H9 (cell line): ENCODE measurements around the gene GRIA1. TPM values are rescaled to one million over a fixed set of nuclear protein-coding genes. Genes with fewer than 3 reads are reported as not detected.

ENCODE experiments used
- DNase-seq: peaks from one replicate; pipeline ENCODE4 v3.0.0-alpha.2; 2017
- H2AFZ ChIP-seq: one replicate; pipeline ENCODE4 v1.6.1; 2013; ENCODE audit warnings: mild to moderate bottlenecking, low read length, control low read depth, moderate library complexity
- H2AK5ac ChIP-seq: 2 replicates; pipeline ENCODE4 v1.6.1; 2013; ENCODE audit warnings: low read length, control low read depth, mixed read lengths; ENCODE audit not compliant: insufficient read length
- H2BK120ac ChIP-seq: one replicate; pipeline ENCODE4 v1.6.1; 2013; ENCODE audit warnings: low read depth, mild to moderate bottlenecking, low read length, control low read depth, inconsistent platforms; ENCODE audit not compliant: poor library complexity, severe bottlenecking
- H2BK12ac ChIP-seq: 2 replicates; pipeline ENCODE4 v1.6.1; 2013; ENCODE audit warnings: low read length, control low read depth, mixed read lengths, low read depth; ENCODE audit not compliant: insufficient read length
- H2BK15ac ChIP-seq: 2 replicates; pipeline ENCODE4 v1.6.1; 2013; ENCODE audit warnings: low read depth, low read length, control low read depth
- H2BK20ac ChIP-seq: one replicate; pipeline ENCODE4 v1.6.1; 2013; ENCODE audit warnings: low read depth, mild to moderate bottlenecking, low read length, control low read depth, inconsistent platforms; ENCODE audit not compliant: poor library complexity, severe bottlenecking
- H2BK5ac ChIP-seq: 2 replicates; pipeline ENCODE4 v1.6.1; 2013; ENCODE audit warnings: low read length, control low read depth, mixed read lengths; ENCODE audit not compliant: insufficient read length
- H3K14ac ChIP-seq: 2 replicates; pipeline ENCODE4 v1.6.1; 2013; ENCODE audit warnings: low read length, control low read depth; ENCODE audit not compliant: insufficient read depth
- H3K18ac ChIP-seq: 2 replicates; pipeline ENCODE4 v1.6.1; 2013; ENCODE audit warnings: low read depth, mild to moderate bottlenecking, mixed read lengths, low read length, control low read depth; ENCODE audit not compliant: insufficient read length
- H3K23ac ChIP-seq: 2 replicates; pipeline ENCODE4 v1.6.1; 2013; ENCODE audit warnings: low read length, control low read depth, mixed read lengths, low read depth; ENCODE audit not compliant: insufficient read length
- H3K23me2 ChIP-seq: 2 replicates; pipeline ENCODE4 v1.6.1; 2013; ENCODE audit warnings: low read depth, mild to moderate bottlenecking, mixed read lengths, low read length, control low read depth; ENCODE audit not compliant: insufficient read length, poor library complexity, severe bottlenecking
- H3K27ac ChIP-seq: 2 replicates; pipeline ENCODE4 v1.5.1; 2013; ENCODE audit warnings: low read length, control low read depth, mixed read lengths, low read depth; ENCODE audit not compliant: insufficient read length
- H3K27me3 ChIP-seq: 2 replicates; pipeline ENCODE4 v1.6.1; 2013; ENCODE audit warnings: low read length, control low read depth, inconsistent platforms; ENCODE audit not compliant: insufficient read depth
- H3K4ac ChIP-seq: 2 replicates; pipeline ENCODE4 v1.6.1; 2013; ENCODE audit warnings: low read depth, mild to moderate bottlenecking, control low read depth, inconsistent platforms, low read length, moderate library complexity
- H3K4me1 ChIP-seq: 2 replicates; pipeline ENCODE4 v1.6.1; 2013; ENCODE audit warnings: low read length, control low read depth, inconsistent platforms; ENCODE audit not compliant: insufficient read depth
- H3K4me2 ChIP-seq: 2 replicates; pipeline ENCODE4 v1.6.1; 2013; ENCODE audit warnings: low read length, control low read depth, mixed read lengths; ENCODE audit not compliant: insufficient read length, insufficient read depth
- H3K56ac ChIP-seq: 2 replicates; pipeline ENCODE4 v1.6.1; 2013; ENCODE audit warnings: low read depth, mild to moderate bottlenecking, mixed read lengths, low read length, control low read depth; ENCODE audit not compliant: insufficient read length
- H3K79me1 ChIP-seq: 2 replicates; pipeline ENCODE4 v1.6.1; 2013; ENCODE audit warnings: low read depth, mild to moderate bottlenecking, moderate library complexity, low read length, control low read depth, inconsistent platforms; ENCODE audit not compliant: insufficient read depth, poor library complexity, severe bottlenecking
- H3K79me2 ChIP-seq: 2 replicates; pipeline ENCODE4 v1.6.1; 2013; ENCODE audit warnings: low read length, control low read depth, inconsistent platforms; ENCODE audit not compliant: insufficient read depth
- H3K9ac ChIP-seq: 2 replicates; pipeline ENCODE4 v1.6.1; 2013; ENCODE audit warnings: low read length, control low read depth, mixed read lengths; ENCODE audit not compliant: insufficient read length; ENCODE audit errors: extremely low read depth
- H3K9me3 ChIP-seq: one replicate; pipeline ENCODE4 v1.6.1; 2013; ENCODE audit warnings: low read depth, low read length, inconsistent platforms; ENCODE audit not compliant: control insufficient read depth
- H3T11ph ChIP-seq: one replicate; pipeline ENCODE4 v1.6.1; 2013; ENCODE audit warnings: mild to moderate bottlenecking, low read length, control low read depth, inconsistent platforms
- H4K20me1 ChIP-seq: one replicate; pipeline ENCODE4 v1.6.1; 2013; ENCODE audit not compliant: control insufficient read depth, insufficient read length, insufficient read depth
- H4K5ac ChIP-seq: 2 replicates; pipeline ENCODE4 v1.6.1; 2013; ENCODE audit warnings: low read depth, mild to moderate bottlenecking, mixed read lengths, low read length, control low read depth; ENCODE audit not compliant: insufficient read length
- H4K8ac ChIP-seq: replicated peaks from 2 replicates; pipeline ENCODE4 v1.6.1; 2013; ENCODE audit warnings: low read length, control low read depth, mixed read lengths, low read depth; ENCODE audit not compliant: insufficient read length
- H4K91ac ChIP-seq: 2 replicates; pipeline ENCODE4 v1.6.1; 2013; ENCODE audit warnings: low read depth, mild to moderate bottlenecking, moderate library complexity, mixed read lengths, low read length, control low read depth; ENCODE audit not compliant: insufficient read length
- H3K27ac Mint-ChIP-seq, 3 experiments: 2 replicates in 2 of 3; 3 replicates in 1 of 3; pipeline ENCODE4 v1.8.0; 2020 to 2021; ENCODE audit warnings: mixed read lengths in 3 of 3, mild to moderate bottlenecking in 1 of 3, moderate library complexity in 1 of 3
- H3K27me3 Mint-ChIP-seq: 2 replicates; pipeline ENCODE4 v1.8.0; 2021; ENCODE audit warnings: low read depth, mild to moderate bottlenecking, moderate library complexity, mixed read lengths
- H3K36me3 Mint-ChIP-seq, 3 experiments: 2 replicates in 2 of 3; 3 replicates in 1 of 3; pipeline ENCODE4 v1.8.0; 2020 to 2021; ENCODE audit warnings: low read depth in 3 of 3, mixed read lengths in 3 of 3; ENCODE audit not compliant: insufficient read depth in 1 of 3
- H3K4me1 Mint-ChIP-seq, 2 experiments: 2 replicates each; pipeline ENCODE4 v1.8.0; 2020; ENCODE audit warnings: mixed read lengths in 2 of 2
- H3K4me3 Mint-ChIP-seq, 2 experiments: 2 replicates in 1 of 2; 3 replicates in 1 of 2; pipeline ENCODE4 v1.8.0; 2020 to 2021; ENCODE audit warnings: mild to moderate bottlenecking in 2 of 2, mixed read lengths in 2 of 2, moderate library complexity in 1 of 2
- H3K9me3 Mint-ChIP-seq, 2 experiments: 2 replicates in 1 of 2; 3 replicates in 1 of 2; pipeline ENCODE4 v1.8.0; 2020; ENCODE audit warnings: mild to moderate bottlenecking in 2 of 2, mixed read lengths in 2 of 2, moderate library complexity in 1 of 2
- WGBS: extraction: QIAGEN DNeasy Blood & Tissue Kit; methylation state at CpG from one replicate; pipeline ENCODE4 v1.1.7; 2013; ENCODE audit warnings: missing lambda C conversion rate, low lambda C conversion rate, mixed read lengths; ENCODE audit not compliant: insufficient read length; ENCODE audit errors: extremely low coverage; 5-methylcytosine and 5-hydroxymethylcytosine counted together
- total RNA-seq: library from RNA; stranded (reverse); gene quantifications from 2 replicates; pipeline ENCODE4 v1.2.1, GENCODE V29; 2021
- TF ChIP-seq, protein P1 (sequence below): fragments of 200-600 bp; sonication (generic); conservative IDR thresholded peaks from 3 replicates; pipeline ENCODE4 v1.8.0; 2021; ENCODE audit warnings: antibody characterized with exemption, mild to moderate bottlenecking

Gene GRIA1
- total RNA-seq, 1 experiment from 2014 or later = 0.52 TPM

DNA sequence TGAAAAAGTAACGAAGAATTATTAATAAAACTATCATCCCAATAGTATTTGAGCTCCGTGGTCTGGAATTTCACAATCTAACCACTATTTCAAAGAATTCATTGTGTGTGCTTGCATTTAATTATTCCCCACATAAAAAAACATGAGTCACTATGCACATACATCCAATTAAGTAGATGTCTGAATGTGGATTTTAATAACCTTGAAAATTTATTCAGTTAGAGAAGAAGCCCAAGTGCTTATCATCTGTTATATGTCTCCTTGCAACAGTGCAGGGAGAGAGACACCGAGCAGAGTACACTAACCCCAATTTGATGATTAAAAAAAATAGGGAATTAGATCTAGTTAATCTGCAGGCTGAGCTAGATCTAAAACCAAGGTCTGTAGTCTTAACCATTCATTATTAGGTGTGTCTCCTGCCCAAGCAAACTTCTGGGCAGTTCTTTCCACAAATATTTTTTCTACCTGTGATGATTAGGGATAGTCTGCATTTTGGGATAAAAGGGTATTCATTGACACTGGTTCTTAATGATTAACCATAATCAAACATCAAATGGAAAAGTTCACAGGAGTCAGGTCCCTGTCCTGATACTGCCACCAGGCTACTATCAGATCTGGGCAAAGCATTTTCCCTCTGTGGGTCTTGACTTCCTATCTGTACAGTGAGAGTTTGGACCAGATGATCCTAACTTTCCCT is 164.2 kb downstream of the GRIA1 start:
- DNase-seq = no peak
- Histone ChIP-seq H4K91ac (no peak overlapping the region), H4K8ac (no peak overlapping the region), H3K23me2 (no peaks in the 10 kb centered on the region), H3T11ph (no peak overlapping the region), H2BK20ac (no peak overlapping the region), H3K4me2 (no peak overlapping the region), H3K14ac (no peak overlapping the region), H2BK15ac (no peak overlapping the region), H3K79me1 (no peaks in the 10 kb centered on the region), H2BK120ac (no peak overlapping the region), H4K5ac (no peak overlapping the region), H4K20me1 (no peaks in the 10 kb centered on the region), H3K9me3 (no peaks in the 10 kb centered on the region), H3K4me1 (no peaks in the 10 kb centered on the region), H2BK5ac (no peak overlapping the region), H3K4ac (no peak overlapping the region), H3K27ac (no peak overlapping the region), H3K56ac (no peak overlapping the region), H3K27me3 (no peaks in the 10 kb centered on the region), H3K18ac (no peak overlapping the region), H3K79me2 (no peaks in the 10 kb centered on the region), H3K23ac (no peak overlapping the region), H2AK5ac (no peak overlapping the region), H2AFZ (no peak overlapping the region), H2BK12ac (no peak overlapping the region), H3K9ac (no peak overlapping the region)
- TF ChIP-seq, protein P1, sequence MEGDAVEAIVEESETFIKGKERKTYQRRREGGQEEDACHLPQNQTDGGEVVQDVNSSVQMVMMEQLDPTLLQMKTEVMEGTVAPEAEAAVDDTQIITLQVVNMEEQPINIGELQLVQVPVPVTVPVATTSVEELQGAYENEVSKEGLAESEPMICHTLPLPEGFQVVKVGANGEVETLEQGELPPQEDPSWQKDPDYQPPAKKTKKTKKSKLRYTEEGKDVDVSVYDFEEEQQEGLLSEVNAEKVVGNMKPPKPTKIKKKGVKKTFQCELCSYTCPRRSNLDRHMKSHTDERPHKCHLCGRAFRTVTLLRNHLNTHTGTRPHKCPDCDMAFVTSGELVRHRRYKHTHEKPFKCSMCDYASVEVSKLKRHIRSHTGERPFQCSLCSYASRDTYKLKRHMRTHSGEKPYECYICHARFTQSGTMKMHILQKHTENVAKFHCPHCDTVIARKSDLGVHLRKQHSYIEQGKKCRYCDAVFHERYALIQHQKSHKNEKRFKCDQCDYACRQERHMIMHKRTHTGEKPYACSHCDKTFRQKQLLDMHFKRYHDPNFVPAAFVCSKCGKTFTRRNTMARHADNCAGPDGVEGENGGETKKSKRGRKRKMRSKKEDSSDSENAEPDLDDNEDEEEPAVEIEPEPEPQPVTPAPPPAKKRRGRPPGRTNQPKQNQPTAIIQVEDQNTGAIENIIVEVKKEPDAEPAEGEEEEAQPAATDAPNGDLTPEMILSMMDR = no peak
- H3K27me3 Mint-ChIP-seq = peaks cover 17% of the 10 kb centered on the region
- H3K36me3 Mint-ChIP-seq = peaks cover 0 to 5% (median 0%) of the 10 kb centered on the region in 3 experiments; a peak in 2 of 7 replicates
- WGBS = no CpG with 5 or more reads among the region's 3 CpGs
- H3K27ac Mint-ChIP-seq = no peak overlapping the region
- H3K4me1 Mint-ChIP-seq = peaks cover 18 to 21% of the 10 kb centered on the region in 2 experiments
- no peak overlapping the region for H3K4me3 Mint-ChIP-seq
- peaks cover 0 to 3% of the 10 kb centered on the region in 2 experiments; a peak in 3 of 5 replicates for H3K9me3 Mint-ChIP-seq
